GM12878 (cell line): Measurements from ENCODE around the gene SRP54. TPM values are rescaled to one million over a fixed set of nuclear protein-coding genes. Genes with fewer than 3 reads are reported as not detected.

Experiments
- ATAC-seq: fragments of 200-7000 bp; cut with Tn5 transposase; 3 replicates; pipeline ENCODE4 v1.9.1; 2020; ENCODE audit warnings: mild to moderate bottlenecking, moderate library complexity
- BruUV-seq: library from RNA; stranded (reverse); fragments of 400-500 nt; replicated peaks from 2 replicates; lab custom pipeline; 2021; lab: Mats Ljungman, UMichigan
- CTCF ChIA-PET: fragments of 300-600 bp; sonication (Branson Sonifier 250); formaldehyde crosslinking; extraction: SDS; loops from one replicate; lab custom pipeline; 2021; ENCODE audit warnings: inconsistent platforms; lab: Yijun Ruan, JAX
- POLR2A ChIA-PET: fragments of 350-600 bp; formaldehyde crosslinking; extraction: SDS; loops from one replicate; lab custom pipeline; 2021; ENCODE audit warnings: inconsistent platforms; lab: Charles Lee
- RAD21 ChIA-PET: fragments of 300-600 bp; sonication (Branson Sonifier 250); formaldehyde crosslinking; loops from one replicate; lab custom pipeline; 2023; ENCODE audit warnings: antibody characterized with exemption; ENCODE audit not compliant: unreplicated experiment; lab: Charles Lee
- SMC1A ChIA-PET: fragments of 300-600 bp; sonication (Branson Sonifier 250); formaldehyde crosslinking; loops from one replicate; lab custom pipeline; 2023; ENCODE audit not compliant: unreplicated experiment, uncharacterized antibody; lab: Charles Lee
- DNase-seq: peaks from one replicate; pipeline ENCODE4 v3.0.0-alpha.2; 2011; ENCODE audit warnings: low read depth, low spot score
- FAIRE-seq: peaks from 3 replicates; lab custom pipeline; 2011; peaks lifted over from hg19 to GRCh38; lab: Jason Lieb, UNC
- H2AFZ ChIP-seq: 2 replicates; pipeline ENCODE4 v1.6.0; 2011; ENCODE audit warnings: low read depth, low read length, control low read depth; ENCODE audit not compliant: control insufficient read depth
- H3K27ac ChIP-seq: 2 replicates; pipeline ENCODE4 v1.5.1; 2011; ENCODE audit warnings: control low read depth; ENCODE audit not compliant: control insufficient read depth, insufficient read depth
- H3K27me3 ChIP-seq, 2 experiments: replicated peaks in 1 of 2; 2 replicates each; pipeline versions ENCODE4 v1.6.0 to v1.6.1; 2011; ENCODE audit warnings: low read length in 1 of 2; ENCODE audit not compliant: control insufficient read depth in 2 of 2, insufficient read depth in 2 of 2
- H3K36me3 ChIP-seq, 2 experiments: 2 replicates each; pipeline ENCODE4 v1.5.1; 2011; ENCODE audit warnings: low read length in 1 of 2; ENCODE audit not compliant: control insufficient read depth in 2 of 2, insufficient read depth in 2 of 2
- H3K4me1 ChIP-seq: 2 replicates; pipeline ENCODE4 v1.6.1; 2011; ENCODE audit warnings: mild to moderate bottlenecking, low read length, moderate library complexity, mixed read lengths; ENCODE audit not compliant: control insufficient read depth, insufficient read depth
- H3K4me2 ChIP-seq: 2 replicates; pipeline ENCODE4 v1.6.0; 2011; ENCODE audit warnings: control low read depth; ENCODE audit not compliant: control insufficient read depth, insufficient read depth
- H3K4me3 ChIP-seq: fragments of 200-600 bp; sonication (generic); 2 replicates; pipeline ENCODE4 v1.5.1; 2016
- H3K79me2 ChIP-seq: 2 replicates; pipeline ENCODE4 v1.6.0; 2011; ENCODE audit warnings: low read length; ENCODE audit not compliant: control insufficient read depth, insufficient read depth
- H3K9ac ChIP-seq: 2 replicates; pipeline ENCODE4 v1.8.0; 2011; ENCODE audit warnings: low read length, control low read depth, mixed read lengths; ENCODE audit not compliant: control insufficient read depth, insufficient read depth
- H3K9me3 ChIP-seq: replicated peaks from 3 replicates; pipeline ENCODE4 v1.5.1; 2011; ENCODE audit warnings: mild to moderate bottlenecking, low read length; ENCODE audit not compliant: control insufficient read depth, insufficient read depth
- H4K20me1 ChIP-seq: 2 replicates; pipeline ENCODE4 v1.6.0; 2011; ENCODE audit not compliant: control insufficient read depth, insufficient read depth
- CBFB ChIP-seq: IDR thresholded peaks from 2 replicates; pipeline ENCODE4 v1.6.1; 2016; ENCODE audit warnings: antibody characterized with exemption, low read depth
- HSF1 ChIP-seq: fragments of 150-350 bp; IDR thresholded peaks from 2 replicates; pipeline ENCODE4 v1.6.1; 2014; ENCODE audit warnings: mild to moderate bottlenecking, low read depth, low read length
- ZBTB40 ChIP-seq: fragments of 450-650 bp; IDR thresholded peaks from 2 replicates; pipeline ENCODE4 v1.6.1; 2016; ENCODE audit warnings: mild to moderate bottlenecking, moderate library complexity, borderline replicate concordance
- WGBS: methylation state at CpG from one replicate; pipeline ENCODE4 v1.1.6; 2016; ENCODE audit warnings: low lambda C conversion rate; ENCODE audit not compliant: insufficient replicate concordance, insufficient coverage; ENCODE audit errors: missing lambda C conversion rate; 5-methylcytosine and 5-hydroxymethylcytosine counted together
- in situ Hi-C: fragments of 300-500 bp; cut with MboI; formaldehyde crosslinking; loops from 9 replicates; pipeline ENCODE4 v1.14.3; 2018; ENCODE audit warnings: mixed read lengths
- intact Hi-C: fragments of 100-400 bp; cut with micrococcal nuclease; formaldehyde crosslinking; loops from one replicate; pipeline ENCODE4 v1.14.2; 2022; ENCODE audit not compliant: unreplicated experiment
- polyA plus RNA-seq, 11 experiments: library from polyadenylated mRNA; depleted of rRNA in 4 of 11; unstranded in 6 of 11; stranded (reverse) in 5 of 11; fragments of >200 nt; fragmentation: Nextera tagmentation in 4 of 11; fragmentation: Illumina TruSeq in 1 of 11; extraction: Ambion mirVana in 4 of 11; extraction: Trizol in 1 of 11; gene quantifications; 1 replicate in 1 of 11; 2 replicates in 10 of 11; pipeline versions ENCODE4 v1.2.1 to v1.2.3, GENCODE V29; 2011 to 2016; ENCODE audit warnings: inconsistent platforms in 2 of 11, missing spikeins in 2 of 11, low read depth in 1 of 11
- total RNA-seq, 4 experiments: library from RNA; depleted of rRNA in 3 of 4; stranded (reverse); fragments of >200 nt in 3 of 4; fragmentation: Illumina TruSeq in 1 of 4; extraction: Trizol in 1 of 4; gene quantifications; 2 replicates each; pipeline versions ENCODE4 v1.2.1 to v1.2.3, GENCODE V29; 2013 to 2021
- TF ChIP-seq, protein P1 (sequence below): IDR thresholded peaks from 2 replicates; pipeline ENCODE4 v1.6.1; 2012; ENCODE audit warnings: low read depth, low read length, improper control_type of control experiment

The SRP54 gene
- total and polyA plus RNA-seq, 10 of the 15 experiments (the other 5 are each of a cell fraction or from before 2014, with no cell fraction given): 54.1 to 130 (median 72.3) TPM

DNA sequence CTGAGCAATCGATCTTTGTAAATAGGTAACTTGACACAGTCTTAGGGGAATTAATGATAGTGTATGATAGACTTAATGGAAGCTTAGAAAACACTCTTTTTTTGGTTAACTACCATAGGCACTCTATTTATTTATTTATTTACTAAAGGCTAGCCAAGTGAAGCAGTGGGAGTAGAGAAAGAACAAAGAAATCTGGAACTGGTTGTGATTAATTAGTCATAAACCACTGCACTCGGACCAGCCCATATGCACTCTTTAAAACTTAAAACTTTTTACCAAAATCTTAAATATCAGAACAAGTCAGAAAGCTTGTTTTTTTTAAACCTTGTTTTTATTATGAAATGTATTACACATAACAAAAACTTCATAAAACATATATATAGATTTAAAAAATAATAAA, 49.5 kb upstream of the SRP54 start:
- TF ChIP-seq HSF1 (no peak), ZBTB40 (no peak), CBFB (no peak)
- TF ChIP-seq, protein P1, sequence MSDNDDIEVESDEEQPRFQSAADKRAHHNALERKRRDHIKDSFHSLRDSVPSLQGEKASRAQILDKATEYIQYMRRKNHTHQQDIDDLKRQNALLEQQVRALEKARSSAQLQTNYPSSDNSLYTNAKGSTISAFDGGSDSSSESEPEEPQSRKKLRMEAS: no peak
- H3K4me1 ChIP-seq: peaks cover 3% of the 10 kb centered on the region; the same call in 1 of the 2 replicates
- ChIA-PET CTCF (interaction anchor here (0.5 kb wide), 1 partner anchor 256 kb away, joined by 5 read pairs; no protein-coding TSS in a partner anchor), SMC1A (interaction anchor here (1.6 to 2.2 kb wide), 2 partner anchors 14 to 24 kb away, joined by 3 to 5 read pairs; no protein-coding TSS in a partner anchor), POLR2A (interaction anchor here (0.6 kb wide), 1 partner anchor 1082 kb away, joined by 4 read pairs; no protein-coding TSS in a partner anchor), RAD21 (interaction anchor here (1.0 kb wide), 1 partner anchor 60 kb away, joined by 3 read pairs; no protein-coding TSS in a partner anchor)
- no peak overlapping the region for H3K9ac ChIP-seq
- in situ Hi-C loops: no loop called here
- ATAC-seq: no peak
- DNase-seq: no peak
- BruUV-seq: no TSS peak
- no peak overlapping the region for H3K27ac ChIP-seq
- no peak for FAIRE-seq
- no peaks in the 10 kb centered on the region for H3K36me3 ChIP-seq
- H3K79me2 ChIP-seq: no peaks in the 10 kb centered on the region
- WGBS: 71% methylated on average over 2 of the region's 2 CpGs
- H4K20me1 ChIP-seq: no peaks in the 10 kb centered on the region
- no peak overlapping the region for H3K4me2 ChIP-seq
- H3K4me3 ChIP-seq: no peak overlapping the region
- H3K27me3 ChIP-seq: no peaks in the 10 kb centered on the region
- no peaks in the 10 kb centered on the region for H3K9me3 ChIP-seq
- H2AFZ ChIP-seq: no peak overlapping the region
- intact Hi-C loops: no loop called here
